Vagina (tissue), 2 donors: ENCODE data around the gene ZBTB20. TPM values are rescaled to one million over a fixed set of nuclear protein-coding genes. Genes with fewer than 3 reads are reported as not detected.

Source experiments
- DNase-seq, 2 donors: peaks; one replicate each; pipeline ENCODE4 v3.0.0-alpha.2; 2017; ENCODE audit errors: extremely low spot score in 2 of 2
- H3K27ac ChIP-seq: fragments of 200-600 bp; sonication (generic); one replicate; pipeline ENCODE4 v1.5.1; 2019
- H3K27me3 ChIP-seq: fragments of 200-600 bp; sonication (generic); one replicate; pipeline ENCODE4 v1.5.1; 2019
- H3K36me3 ChIP-seq, 2 donors: fragments of 200-600 bp; sonication (generic); one replicate each; pipeline ENCODE4 v1.5.1; 2017 to 2019
- H3K4me1 ChIP-seq: fragments of 200-600 bp; sonication (generic); one replicate; pipeline ENCODE4 v1.5.1; 2019
- H3K4me3 ChIP-seq, 2 donors: fragments of 200-600 bp; sonication (generic); 1 replicate in 1 of 2; 2 replicates in 1 of 2; pipeline ENCODE4 v1.5.1; 2016 to 2019
- H3K9me3 ChIP-seq: fragments of 200-600 bp; sonication (generic); one replicate; pipeline ENCODE4 v1.5.1; 2019
- CTCF ChIP-seq, 3 experiments: fragments of 450-650 bp in 2 of 3; fragments of 200-600 bp in 1 of 3; sonication (generic) in 1 of 3; IDR thresholded peaks; one replicate each; pipeline ENCODE4 v1.5.1; 2017 to 2019; ENCODE audit warnings: antibody characterized with exemption in 3 of 3, mild to moderate bottlenecking in 2 of 3, moderate library complexity in 2 of 3
- POLR2A ChIP-seq, 2 donors: fragments of 450-650 bp; IDR thresholded peaks; one replicate each; pipeline ENCODE4 v1.6.1; 2017; ENCODE audit warnings: antibody characterized with exemption in 2 of 2, mild to moderate bottlenecking in 2 of 2, moderate library complexity in 2 of 2
- POLR2AphosphoS5 ChIP-seq, 2 donors: sonication (generic); formaldehyde crosslinking; IDR thresholded peaks; one replicate each; pipeline ENCODE4 v1.9.0; 2017; ENCODE audit warnings: antibody characterized with exemption in 2 of 2, mild to moderate bottlenecking in 2 of 2, low read depth in 1 of 2; ENCODE audit not compliant: insufficient read depth in 1 of 2
- intact Hi-C: fragments of 100-400 bp; cut with DNase I; formaldehyde crosslinking; loops from one replicate; pipeline ENCODE4 v1.15.1; 2023
- total RNA-seq: library from RNA; depleted of rRNA; stranded (reverse); fragments of >200 nt; gene quantifications from one replicate; pipeline ENCODE4 v1.2.3, GENCODE V29; 2016

ZBTB20 gene
- total RNA-seq, 1 donor from 2014 or later, result 64.8 TPM

GRCh38 chr3:114639171-114639570 is 507.9 kb downstream of the ZBTB20 start:
- Histone ChIP-seq H3K4me1 (no peaks in the 10 kb centered on the region), H3K27me3 (no peaks in the 10 kb centered on the region), H3K36me3 (no peaks in the 10 kb centered on the region), H3K9me3 (no peaks in the 10 kb centered on the region), H3K4me3 (no peak overlapping the region), H3K27ac (no peak overlapping the region)
- no peak for DNase-seq
- no peak for TF ChIP-seq CTCF (IDR thresholded peaks at IDR 0.05)
- TF ChIP-seq POLR2A (IDR thresholded peaks at IDR 0.05), result no peak
- no peak for TF ChIP-seq POLR2AphosphoS5 (IDR thresholded peaks at IDR 0.05; ENCODE audit: insufficient read depth in 1 of 2, low read depth in 1 of 2)
- intact Hi-C loops, result no loop called here

- H3K4me1 ChIP-seq, result no peaks in the 10 kb centered on the region
- no peaks in the 10 kb centered on the region for H3K9me3 ChIP-seq
- no peak overlapping the region for H3K4me3 ChIP-seq
- no peaks in the 10 kb centered on the region for H3K36me3 ChIP-seq
- H3K27ac ChIP-seq, result no peak overlapping the region
- intact Hi-C loops, result no loop called here
- TF ChIP-seq POLR2A (IDR thresholded peaks at IDR 0.05), result no peak
- no peak for TF ChIP-seq POLR2AphosphoS5 (IDR thresholded peaks at IDR 0.05; ENCODE audit: insufficient read depth in 1 of 2, low read depth in 1 of 2)
- no peak for TF ChIP-seq CTCF (IDR thresholded peaks at IDR 0.05)
- no peak for DNase-seq
- no peaks in the 10 kb centered on the region for H3K27me3 ChIP-seq
These were observed 511.2 kb downstream of the ZBTB20 start for GRCh38 chr3:114635878-114636277.

GRCh38 chr3:114634635-114635034 is 512.5 kb downstream of the ZBTB20 start:
- H3K27ac ChIP-seq, result no peak overlapping the region
- no peak for TF ChIP-seq CTCF (IDR thresholded peaks at IDR 0.05)
- TF ChIP-seq POLR2A (IDR thresholded peaks at IDR 0.05), result no peak
- no peak for TF ChIP-seq POLR2AphosphoS5 (IDR thresholded peaks at IDR 0.05; ENCODE audit: insufficient read depth in 1 of 2, low read depth in 1 of 2)
- no peaks in the 10 kb centered on the region for H3K4me1 ChIP-seq
- no peak overlapping the region for H3K4me3 ChIP-seq
- intact Hi-C loops, result no loop called here
- DNase-seq, result no peak
- H3K27me3 ChIP-seq, result no peaks in the 10 kb centered on the region
- no peaks in the 10 kb centered on the region for H3K9me3 ChIP-seq
- no peaks in the 10 kb centered on the region for H3K36me3 ChIP-seq

- Histone ChIP-seq H3K9me3 (no peaks in the 10 kb centered on the region), H3K36me3 (no peaks in the 10 kb centered on the region), H3K4me1 (peaks cover 5% of the 10 kb centered on the region), H3K4me3 (no peak overlapping the region), H3K27ac (no peak overlapping the region), H3K27me3 (no peaks in the 10 kb centered on the region)
- TF ChIP-seq CTCF (IDR thresholded peaks at IDR 0.05) (no peak), POLR2AphosphoS5 (IDR thresholded peaks at IDR 0.05; ENCODE audit: insufficient read depth in 1 of 2, low read depth in 1 of 2) (no peak)
- no peak for DNase-seq
- intact Hi-C loops, result no loop called here
These were observed 514.2 kb downstream of the ZBTB20 start for GRCh38 chr3:114632757-114633424.

GRCh38 chr3:114627770-114628169 is 519.3 kb downstream of the ZBTB20 start:
- TF ChIP-seq CTCF (IDR thresholded peaks at IDR 0.05), result no peak
- TF ChIP-seq POLR2A (IDR thresholded peaks at IDR 0.05), result no peak
- no peak for TF ChIP-seq POLR2AphosphoS5 (IDR thresholded peaks at IDR 0.05; ENCODE audit: insufficient read depth in 1 of 2, low read depth in 1 of 2)
- H3K4me1 ChIP-seq, result peaks cover 41% of the 10 kb centered on the region
- no peak for DNase-seq
- no peak overlapping the region for H3K4me3 ChIP-seq
- H3K27me3 ChIP-seq, result no peaks in the 10 kb centered on the region
- H3K36me3 ChIP-seq, result no peaks in the 10 kb centered on the region
- H3K27ac ChIP-seq, result peak overlapping the region; percentile 93
- intact Hi-C loops, result loop anchor here (10.0 kb wide), 1 partner anchor 517 kb away; the partner anchor contains the start of gene ZBTB20
- H3K9me3 ChIP-seq, result no peaks in the 10 kb centered on the region
